ENCODE measurements around the gene SBK1.

DNA sequence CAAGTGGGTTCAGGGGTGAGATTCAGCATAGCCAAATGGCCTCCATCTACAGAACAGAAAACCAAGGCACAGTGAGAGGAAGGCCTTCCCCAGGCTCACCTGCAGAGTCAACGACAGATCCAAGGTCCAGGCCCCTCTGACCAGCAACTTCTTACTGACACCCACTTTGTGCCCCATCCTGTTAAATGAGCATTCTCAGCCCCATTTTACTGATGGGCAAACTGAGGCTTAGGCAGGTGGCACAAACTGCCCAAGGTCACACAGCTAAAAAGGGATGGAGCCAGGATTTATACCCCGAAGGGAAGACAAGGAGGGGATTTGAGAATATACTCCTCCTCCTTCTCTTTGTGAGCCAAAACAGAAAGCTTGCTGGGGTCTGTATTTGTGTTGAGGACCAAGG is 9.3 kb downstream of the SBK1 start:
- TF ChIP-seq, protein P1, sequence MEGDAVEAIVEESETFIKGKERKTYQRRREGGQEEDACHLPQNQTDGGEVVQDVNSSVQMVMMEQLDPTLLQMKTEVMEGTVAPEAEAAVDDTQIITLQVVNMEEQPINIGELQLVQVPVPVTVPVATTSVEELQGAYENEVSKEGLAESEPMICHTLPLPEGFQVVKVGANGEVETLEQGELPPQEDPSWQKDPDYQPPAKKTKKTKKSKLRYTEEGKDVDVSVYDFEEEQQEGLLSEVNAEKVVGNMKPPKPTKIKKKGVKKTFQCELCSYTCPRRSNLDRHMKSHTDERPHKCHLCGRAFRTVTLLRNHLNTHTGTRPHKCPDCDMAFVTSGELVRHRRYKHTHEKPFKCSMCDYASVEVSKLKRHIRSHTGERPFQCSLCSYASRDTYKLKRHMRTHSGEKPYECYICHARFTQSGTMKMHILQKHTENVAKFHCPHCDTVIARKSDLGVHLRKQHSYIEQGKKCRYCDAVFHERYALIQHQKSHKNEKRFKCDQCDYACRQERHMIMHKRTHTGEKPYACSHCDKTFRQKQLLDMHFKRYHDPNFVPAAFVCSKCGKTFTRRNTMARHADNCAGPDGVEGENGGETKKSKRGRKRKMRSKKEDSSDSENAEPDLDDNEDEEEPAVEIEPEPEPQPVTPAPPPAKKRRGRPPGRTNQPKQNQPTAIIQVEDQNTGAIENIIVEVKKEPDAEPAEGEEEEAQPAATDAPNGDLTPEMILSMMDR (IDR thresholded peaks at IDR 0.05; ENCODE audit: borderline replicate concordance, extremely low read depth, low read length, poor library complexity, severe bottlenecking) = no peak
- TF ChIP-seq EZH2 (IDR thresholded peaks at IDR 0.05; ENCODE audit: borderline replicate concordance, low read depth, low read length, severe bottlenecking) = no peak

Data from DND-41 (cell line).